Measurements from ENCODE around the gene PSAT1. TPM values are rescaled to one million over a fixed set of nuclear protein-coding genes. Genes with fewer than 3 reads are reported as not detected.
A peak's percentile ranks its signal among the peaks of the same experiment; 100 is the strongest.

The PSAT1 gene
- total and polyA plus RNA-seq, 2 of the 4 experiments (the other 2 are of a cell fraction): 77.2 to 88.4 TPM

DNA sequence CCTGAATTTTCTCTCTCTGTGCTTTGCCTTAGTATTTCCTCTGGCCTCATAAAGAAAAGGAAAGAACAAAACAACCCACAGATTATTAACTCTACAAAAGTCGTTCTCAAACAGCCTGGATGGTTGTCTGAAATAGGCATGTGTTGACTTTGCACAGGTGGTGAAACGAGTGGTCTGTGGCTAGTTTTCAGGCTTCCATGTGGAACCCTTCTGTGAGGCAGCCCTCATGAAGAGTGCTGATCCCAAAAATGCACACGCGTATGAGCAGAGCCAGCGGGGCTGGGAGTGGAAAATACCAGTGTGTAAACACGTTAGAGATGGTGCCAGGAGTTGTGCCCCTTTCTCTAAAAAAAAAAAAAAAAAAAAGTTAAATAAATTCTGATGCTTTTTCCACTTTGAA is 4.9 kb upstream of the PSAT1 start:
- in situ Hi-C loops (cut with MboI; ENCODE audit: low sequenced_read_pairs): no loop called here
- no peak overlapping the region for H2AFZ ChIP-seq (replicated peaks; ENCODE audit: low read length, poor library complexity)

More for the DNA sequence above, 4.9 kb upstream of the PSAT1 start:
- no peak overlapping the region for H2BK20ac ChIP-seq (ENCODE audit: low read depth, low read length)
- ChIA-PET POLR2A (ENCODE audit: unreplicated experiment) (no interaction called here), CTCF (interaction anchor here (1.0 kb wide), 1 partner anchor 11 kb away, joined by 4 read pairs; no protein-coding TSS in a partner anchor)
- no peak overlapping the region for H4K5ac ChIP-seq (ENCODE audit: low read depth, low read length)
- no peak overlapping the region for H2AK9ac ChIP-seq (replicated peaks; ENCODE audit: low read depth, low read length, poor library complexity)
- TF ChIP-seq MAFK (IDR thresholded peaks at IDR 0.05; ENCODE audit: low read depth, low read length) (no peak), NFE2L2 (IDR thresholded peaks at IDR 0.05; ENCODE audit: low read depth, low read length) (no peak), CHD1 (IDR thresholded peaks at IDR 0.05; ENCODE audit: low read depth, low read length) (no peak), RAD21 (IDR thresholded peaks at IDR 0.05; ENCODE audit: low read length) (no peak), RCOR1 (IDR thresholded peaks at IDR 0.05; ENCODE audit: insufficient replicate concordance, low read length) (no peak), POLR2A (IDR thresholded peaks at IDR 0.05; ENCODE audit: low read depth, low read length) (no peak), SMC3 (IDR thresholded peaks at IDR 0.05; ENCODE audit: low read depth, low read length) (no peak), CEBPB (IDR thresholded peaks at IDR 0.05; ENCODE audit: low read depth, low read length) (no peak), MXI1 (IDR thresholded peaks at IDR 0.05; ENCODE audit: borderline replicate concordance, low read depth, low read length) (no peak), BHLHE40 (IDR thresholded peaks at IDR 0.05; ENCODE audit: low read depth, low read length) (no peak), FOS (IDR thresholded peaks at IDR 0.05; ENCODE audit: low read depth, low read length) (no peak), RFX5 (IDR thresholded peaks at IDR 0.05; ENCODE audit: low read depth, low read length) (no peak)
- TF ChIP-seq, protein P1, sequence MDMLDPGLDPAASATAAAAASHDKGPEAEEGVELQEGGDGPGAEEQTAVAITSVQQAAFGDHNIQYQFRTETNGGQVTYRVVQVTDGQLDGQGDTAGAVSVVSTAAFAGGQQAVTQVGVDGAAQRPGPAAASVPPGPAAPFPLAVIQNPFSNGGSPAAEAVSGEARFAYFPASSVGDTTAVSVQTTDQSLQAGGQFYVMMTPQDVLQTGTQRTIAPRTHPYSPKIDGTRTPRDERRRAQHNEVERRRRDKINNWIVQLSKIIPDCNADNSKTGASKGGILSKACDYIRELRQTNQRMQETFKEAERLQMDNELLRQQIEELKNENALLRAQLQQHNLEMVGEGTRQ (IDR thresholded peaks at IDR 0.05; ENCODE audit: low read depth, low read length): no peak
- ATAC-seq (ENCODE audit: low read depth) (no peak), DNase-seq (no peak)
- no peak overlapping the region for H3K56ac ChIP-seq (ENCODE audit: extremely low read depth, insufficient read depth, low read length)
- dilution Hi-C loops (cut with HindIII; ENCODE audit: low sequenced_read_pairs, unreplicated experiment) (no loop called here), intact Hi-C loops (cut with micrococcal nuclease) (no loop called here)
- no peak overlapping the region for H2BK120ac ChIP-seq (ENCODE audit: low read depth, low read length)
- no peak overlapping the region for H3K4me3 ChIP-seq (ENCODE audit: insufficient read depth, low read depth, low read length)
- no TSS peak for BruUV-seq (replicated peaks)
- no peak overlapping the region for H4K8ac ChIP-seq (ENCODE audit: low read depth in 2 of 2, low read length in 2 of 2)
- H3K9me1 ChIP-seq (ENCODE audit: insufficient read depth, low read length): no peaks in the 10 kb centered on the region
- no peak overlapping the region for H4K91ac ChIP-seq (ENCODE audit: insufficient read depth, low read depth, low read length)
- H3K27me3 ChIP-seq (ENCODE audit: control insufficient read depth, insufficient read depth, low read length): no peaks in the 10 kb centered on the region
- H2AK5ac ChIP-seq (ENCODE audit: low read depth, low read length): no peak overlapping the region
- no peaks in the 10 kb centered on the region for H3K9me3 ChIP-seq (ENCODE audit: control insufficient read depth, insufficient read depth, low read length)
- H2BK5ac ChIP-seq (ENCODE audit: low read depth, low read length, poor library complexity, severe bottlenecking): no peak overlapping the region
- no peak overlapping the region for H3K9ac ChIP-seq (ENCODE audit: low read depth, low read length)
- H3K4me2 ChIP-seq (ENCODE audit: low read depth, low read length): peak overlapping the region; percentile 27; the same call in 1 of the 2 replicates
- no peak overlapping the region for H3K18ac ChIP-seq (ENCODE audit: low read depth, low read length)
- peaks cover 0 to under 1% of the 10 kb centered on the region in 2 experiments; a peak in 1 of 4 replicates for H3K79me1 ChIP-seq (ENCODE audit: low read depth in 1 of 2, low read length in 2 of 2)
- H3K36me3 ChIP-seq (ENCODE audit: control insufficient read depth, insufficient read depth, low read length): no peaks in the 10 kb centered on the region
- no peak overlapping the region for H3K4ac ChIP-seq (ENCODE audit: low read depth, low read length)
- H3K27ac ChIP-seq (ENCODE audit: insufficient read depth, low read length): no peak overlapping the region
- no peak overlapping the region for H2BK15ac ChIP-seq (ENCODE audit: low read depth, low read length)
- H3K4me1 ChIP-seq (ENCODE audit: control insufficient read depth, insufficient read depth, low read length): peaks cover 3% of the 10 kb centered on the region; the same call in 1 of the 2 replicates
- WGBS, 2 experiments (ENCODE audit: extremely low coverage in 2 of 2, insufficient read length in 1 of 2): 17% methylated on average over 1 of the region's 6 CpGs; no CpG with 5 or more reads in 1 of the 2 experiments
- no peak overlapping the region for H3K14ac ChIP-seq (replicated peaks; ENCODE audit: low read depth, low read length)
- no peaks in the 10 kb centered on the region for H4K20me1 ChIP-seq (ENCODE audit: insufficient read depth, low read length)
- H3K23ac ChIP-seq (ENCODE audit: low read depth, low read length): no peak overlapping the region

Measured in IMR-90 (cell line).